Thoracic aorta (tissue), 2 donors: Measurements from ENCODE around the gene SOCS3. TPM values are rescaled to one million over a fixed set of nuclear protein-coding genes. Genes with fewer than 3 reads are reported as not detected.

Experiments
- ATAC-seq: fragments of 150-250 bp; one replicate; pipeline ENCODE4 v1.8.0; 2017; ENCODE audit warnings: low read depth; ENCODE audit not compliant: insufficient number of reproducible peaks, low FRiP score
- DNase-seq: peaks from one replicate; pipeline ENCODE4 v3.0.0-alpha.2; 2020; ENCODE audit warnings: low spot score
- H3K27ac ChIP-seq, 2 donors: fragments of 200-600 bp; sonication (generic); 1 replicate in 1 of 2; 2 replicates in 1 of 2; pipeline ENCODE4 v1.5.1; 2016; ENCODE audit warnings: mild to moderate bottlenecking in 2 of 2, moderate library complexity in 2 of 2
- H3K27me3 ChIP-seq: fragments of 200-600 bp; sonication (generic); replicated peaks from 2 replicates; pipeline ENCODE4 v1.6.0; 2016; ENCODE audit warnings: mild to moderate bottlenecking; ENCODE audit not compliant: insufficient read depth
- H3K36me3 ChIP-seq: fragments of 200-600 bp; sonication (generic); one replicate; pipeline ENCODE4 v1.5.1; 2016
- H3K4me1 ChIP-seq, 2 donors: fragments of 200-600 bp; sonication (generic); 1 replicate in 1 of 2; 2 replicates in 1 of 2; pipeline versions ENCODE4 v1.5.1 to v1.6.0; 2016; ENCODE audit warnings: low read depth in 2 of 2, mild to moderate bottlenecking in 1 of 2; ENCODE audit not compliant: control insufficient read depth in 1 of 2
- H3K4me3 ChIP-seq: fragments of 200-600 bp; sonication (generic); 2 replicates; pipeline ENCODE4 v1.5.1; 2016; ENCODE audit warnings: mild to moderate bottlenecking
- H3K9me3 ChIP-seq: fragments of 200-600 bp; sonication (generic); 2 replicates; pipeline ENCODE4 v1.5.1; 2016
- total RNA-seq, 2 donors: library from RNA; depleted of rRNA; stranded (reverse); fragments of >200 nt; gene quantifications; one replicate each; pipeline versions ENCODE4 v1.1.0 to v1.2.3, GENCODE V29; 2016
- TF ChIP-seq, protein P1 (sequence below): fragments of 200-600 bp; sonication (generic); IDR thresholded peaks from one replicate; pipeline ENCODE4 v1.5.1; 2019; ENCODE audit warnings: antibody characterized with exemption

The SOCS3 gene, protein sequence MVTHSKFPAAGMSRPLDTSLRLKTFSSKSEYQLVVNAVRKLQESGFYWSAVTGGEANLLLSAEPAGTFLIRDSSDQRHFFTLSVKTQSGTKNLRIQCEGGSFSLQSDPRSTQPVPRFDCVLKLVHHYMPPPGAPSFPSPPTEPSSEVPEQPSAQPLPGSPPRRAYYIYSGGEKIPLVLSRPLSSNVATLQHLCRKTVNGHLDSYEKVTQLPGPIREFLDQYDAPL
- total RNA-seq: 100 to 1,000 TPM; 313 to 361 TPM

DNA sequence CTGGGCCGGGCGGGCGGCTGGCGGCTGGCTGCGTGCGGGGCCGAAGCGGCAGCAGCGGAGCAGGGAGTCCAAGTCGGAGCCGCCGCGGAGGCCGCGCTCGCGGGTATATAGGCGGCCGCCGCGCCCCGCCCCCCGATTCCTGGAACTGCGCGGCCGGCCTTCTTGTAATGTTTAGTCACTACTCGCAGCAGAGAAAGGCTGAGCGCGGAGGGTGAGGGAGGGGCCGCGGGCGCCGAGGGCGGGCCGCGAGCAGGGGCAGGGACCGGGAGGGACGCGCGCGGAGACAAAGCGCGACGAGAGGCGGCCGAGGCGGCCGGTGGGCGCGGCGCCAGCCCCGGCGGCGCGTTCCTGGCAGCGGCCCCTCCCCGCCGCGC, at the start of gene SOCS3:
TSS of gene SOCS3 (minus strand) at position 81 of the 374 bp plus-strand sequence. CDS start 982 bp downstream, outside the sequence.
- Histone ChIP-seq H3K9me3 (no peaks in the 10 kb centered on the region), H3K27ac (peak within 1 kb of the TSS; percentile 97), H3K27me3 (no peaks in the 10 kb centered on the region), H3K4me1 (peaks cover 24 to 37% of the 10 kb centered on the region in 2 donors), H3K4me3 (peak within 1 kb of the TSS; percentile 97), H3K36me3 (peaks cover 10% of the 10 kb centered on the region)
- ATAC-seq (peak; percentile 87), DNase-seq (peak; percentile 86)
- TF ChIP-seq, protein P1, sequence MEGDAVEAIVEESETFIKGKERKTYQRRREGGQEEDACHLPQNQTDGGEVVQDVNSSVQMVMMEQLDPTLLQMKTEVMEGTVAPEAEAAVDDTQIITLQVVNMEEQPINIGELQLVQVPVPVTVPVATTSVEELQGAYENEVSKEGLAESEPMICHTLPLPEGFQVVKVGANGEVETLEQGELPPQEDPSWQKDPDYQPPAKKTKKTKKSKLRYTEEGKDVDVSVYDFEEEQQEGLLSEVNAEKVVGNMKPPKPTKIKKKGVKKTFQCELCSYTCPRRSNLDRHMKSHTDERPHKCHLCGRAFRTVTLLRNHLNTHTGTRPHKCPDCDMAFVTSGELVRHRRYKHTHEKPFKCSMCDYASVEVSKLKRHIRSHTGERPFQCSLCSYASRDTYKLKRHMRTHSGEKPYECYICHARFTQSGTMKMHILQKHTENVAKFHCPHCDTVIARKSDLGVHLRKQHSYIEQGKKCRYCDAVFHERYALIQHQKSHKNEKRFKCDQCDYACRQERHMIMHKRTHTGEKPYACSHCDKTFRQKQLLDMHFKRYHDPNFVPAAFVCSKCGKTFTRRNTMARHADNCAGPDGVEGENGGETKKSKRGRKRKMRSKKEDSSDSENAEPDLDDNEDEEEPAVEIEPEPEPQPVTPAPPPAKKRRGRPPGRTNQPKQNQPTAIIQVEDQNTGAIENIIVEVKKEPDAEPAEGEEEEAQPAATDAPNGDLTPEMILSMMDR: no peak

DNA sequence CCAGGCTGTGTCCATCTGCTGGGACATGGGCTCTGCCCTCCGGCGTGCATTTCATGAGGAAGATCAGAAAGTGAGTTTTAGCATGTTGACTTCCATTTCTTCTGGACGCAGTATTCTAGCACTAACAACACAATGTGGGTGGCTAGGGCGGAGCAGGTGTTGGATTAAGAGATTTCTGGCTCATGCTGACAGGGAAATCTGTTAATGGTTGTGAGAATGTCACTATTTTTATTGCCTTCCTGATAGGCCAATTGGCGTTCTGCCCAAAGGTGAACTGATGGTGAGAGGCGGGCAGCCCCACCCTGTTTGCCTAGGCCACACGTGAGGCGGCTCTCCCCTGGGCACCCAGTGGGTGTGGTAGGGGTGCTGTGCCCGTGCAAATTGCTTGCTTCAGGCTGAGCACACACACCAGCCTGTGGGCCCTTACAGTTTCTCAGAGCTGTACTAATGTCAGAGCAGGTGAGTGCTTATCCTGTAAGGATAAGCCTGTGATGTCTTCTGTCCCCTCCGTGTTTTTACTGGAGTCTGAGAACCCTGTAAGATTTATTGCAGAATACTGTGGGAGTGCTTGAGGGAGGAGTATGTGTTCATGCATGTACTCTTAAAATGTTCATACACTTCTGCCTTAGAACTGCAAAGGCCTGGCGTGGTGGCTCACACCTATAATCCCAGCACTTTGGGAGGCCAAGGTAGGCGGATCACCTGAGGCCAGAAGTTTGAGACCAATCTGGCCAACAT, 49.5 kb upstream of the SOCS3 start:
- Histone ChIP-seq H3K4me1 (no peaks in the 10 kb centered on the region), H3K27ac (no peak overlapping the region), H3K4me3 (no peak overlapping the region), H3K36me3 (peaks cover 3% of the 10 kb centered on the region), H3K27me3 (no peaks in the 10 kb centered on the region), H3K9me3 (no peaks in the 10 kb centered on the region)
- TF ChIP-seq, protein P1: no peak
- ATAC-seq (no peak), DNase-seq (no peak)

DNA sequence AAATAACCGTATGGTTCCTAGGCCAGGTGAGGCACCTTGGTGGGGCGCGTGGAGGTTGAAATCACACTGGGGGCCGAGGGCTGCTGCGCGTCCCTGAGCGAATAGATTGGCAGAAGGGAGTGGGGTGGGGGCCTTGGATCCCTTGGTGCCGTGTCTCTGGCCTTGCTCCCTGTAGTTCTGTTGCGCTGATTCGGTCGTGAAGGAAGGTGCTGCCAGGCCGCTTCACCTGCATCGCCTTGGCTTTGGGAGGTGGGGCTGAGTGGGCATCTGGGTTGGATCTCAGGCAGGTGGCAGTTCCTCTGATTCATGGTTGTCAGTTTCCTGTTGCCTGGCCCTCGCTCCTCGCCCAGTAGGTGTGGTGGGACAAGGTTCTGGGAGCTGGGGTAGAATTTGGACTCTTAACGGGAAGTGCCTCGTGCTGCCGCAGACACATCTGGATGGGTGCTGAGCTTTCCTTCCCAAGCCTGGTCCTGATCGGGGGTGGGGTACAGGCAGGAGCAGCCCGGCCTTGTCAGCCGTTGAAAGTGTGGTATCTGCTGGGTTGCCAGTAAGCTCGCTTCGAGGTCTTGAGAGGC, 48.7 kb upstream of the SOCS3 start:
- Histone ChIP-seq H3K27me3 (no peaks in the 10 kb centered on the region), H3K36me3 (peaks cover 10% of the 10 kb centered on the region), H3K4me3 (no peak overlapping the region), H3K9me3 (no peaks in the 10 kb centered on the region), H3K27ac (no peak overlapping the region), H3K4me1 (no peaks in the 10 kb centered on the region)
- no peak for DNase-seq
- TF ChIP-seq, protein P1: no peak
- ATAC-seq: no peak

DNA sequence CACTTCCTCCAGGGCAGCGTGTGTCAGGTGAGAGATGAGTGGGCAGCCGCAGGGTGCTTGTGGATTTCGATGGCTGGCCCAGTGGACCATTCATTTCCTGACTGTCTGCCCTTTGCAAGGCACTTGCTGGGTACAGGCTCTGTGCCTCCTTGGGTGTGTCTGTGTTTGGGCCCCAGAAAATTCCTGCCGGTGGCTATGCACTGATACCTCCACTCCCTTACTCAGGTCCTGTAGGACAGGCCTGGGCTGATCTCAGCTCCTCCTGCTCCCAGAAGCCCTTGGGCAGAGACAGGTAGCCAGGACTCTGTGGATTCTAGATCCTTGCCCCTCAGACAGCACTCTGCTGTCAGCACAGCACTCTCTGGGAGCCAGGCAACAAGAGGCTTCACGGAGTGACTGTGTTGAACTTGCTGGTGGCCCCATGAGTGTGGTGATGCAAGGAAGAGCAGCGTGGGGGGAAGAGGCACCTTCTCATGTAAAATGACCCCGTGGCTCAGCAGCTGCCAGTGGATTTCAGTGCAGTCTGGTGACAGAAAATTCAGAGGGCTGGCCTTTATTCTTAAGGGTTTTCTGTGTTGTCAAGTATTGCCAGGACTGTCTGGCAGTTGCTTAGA, 47.6 kb upstream of the SOCS3 start:
- no peak overlapping the region for H3K4me3 ChIP-seq
- H3K27me3 ChIP-seq: no peaks in the 10 kb centered on the region
- TF ChIP-seq, protein P1: no peak
- H3K36me3 ChIP-seq: peaks cover 14% of the 10 kb centered on the region
- no peak overlapping the region for H3K27ac ChIP-seq
- DNase-seq (no peak), ATAC-seq (no peak)
- H3K9me3 ChIP-seq: no peaks in the 10 kb centered on the region
- no peaks in the 10 kb centered on the region for H3K4me1 ChIP-seq

DNA sequence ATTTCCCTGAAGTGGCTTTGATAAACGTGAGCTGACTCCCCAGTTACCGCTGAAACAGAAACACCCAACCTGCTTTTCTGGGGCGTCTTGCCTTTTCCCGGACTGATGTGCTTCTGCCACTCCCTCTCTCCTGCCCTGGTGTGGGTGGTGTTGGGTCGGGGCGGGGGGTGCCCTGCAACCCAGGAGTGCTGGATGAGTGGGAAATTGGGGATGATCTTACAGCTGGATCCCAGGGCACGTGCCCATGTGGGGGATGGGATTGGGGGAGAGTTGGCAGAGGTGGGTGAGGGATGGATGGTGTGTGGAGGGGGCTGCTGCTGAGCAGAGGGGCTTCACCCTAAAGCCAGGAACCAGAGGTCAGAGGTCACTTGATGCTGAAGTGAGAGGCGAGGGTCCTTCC, 47.0 kb upstream of the SOCS3 start:
- no peak overlapping the region for H3K4me3 ChIP-seq
- H3K27ac ChIP-seq: no peak overlapping the region
- H3K36me3 ChIP-seq: peaks cover 14% of the 10 kb centered on the region
- TF ChIP-seq, protein P1: no peak
- ATAC-seq: no peak
- no peaks in the 10 kb centered on the region for H3K27me3 ChIP-seq
- no peaks in the 10 kb centered on the region for H3K4me1 ChIP-seq
- no peaks in the 10 kb centered on the region for H3K9me3 ChIP-seq
- no peak for DNase-seq
